Stomach (tissue), 4 donors: ENCODE results near the gene DLGAP1.

Experiments used
- EP300 ChIP-seq: sonication (generic); formaldehyde crosslinking; IDR thresholded peaks from one replicate; pipeline ENCODE4 v1.6.1; 2017; ENCODE audit warnings: antibody characterized with exemption
- POLR2A ChIP-seq, 4 donors: fragments of 450-650 bp; IDR thresholded peaks; one replicate each; pipeline ENCODE4 v1.6.1; 2016; ENCODE audit warnings: antibody characterized with exemption in 4 of 4, control low read depth in 2 of 4, mild to moderate bottlenecking in 1 of 4, moderate library complexity in 1 of 4
- POLR2AphosphoS5 ChIP-seq, 3 donors: sonication (generic); formaldehyde crosslinking; IDR thresholded peaks; one replicate each; pipeline ENCODE4 v1.6.1; 2016; ENCODE audit warnings: antibody characterized with exemption in 3 of 3
- TF ChIP-seq, protein P1 (sequence below), 7 experiments: fragments of 450-650 bp in 4 of 7; fragments of 200-600 bp in 3 of 7; sonication (generic) in 3 of 7; IDR thresholded peaks; one replicate each; pipeline ENCODE4 v1.5.1; 2016 to 2019; ENCODE audit warnings: antibody characterized with exemption in 7 of 7, control low read depth in 2 of 7, mild to moderate bottlenecking in 1 of 7

DNA sequence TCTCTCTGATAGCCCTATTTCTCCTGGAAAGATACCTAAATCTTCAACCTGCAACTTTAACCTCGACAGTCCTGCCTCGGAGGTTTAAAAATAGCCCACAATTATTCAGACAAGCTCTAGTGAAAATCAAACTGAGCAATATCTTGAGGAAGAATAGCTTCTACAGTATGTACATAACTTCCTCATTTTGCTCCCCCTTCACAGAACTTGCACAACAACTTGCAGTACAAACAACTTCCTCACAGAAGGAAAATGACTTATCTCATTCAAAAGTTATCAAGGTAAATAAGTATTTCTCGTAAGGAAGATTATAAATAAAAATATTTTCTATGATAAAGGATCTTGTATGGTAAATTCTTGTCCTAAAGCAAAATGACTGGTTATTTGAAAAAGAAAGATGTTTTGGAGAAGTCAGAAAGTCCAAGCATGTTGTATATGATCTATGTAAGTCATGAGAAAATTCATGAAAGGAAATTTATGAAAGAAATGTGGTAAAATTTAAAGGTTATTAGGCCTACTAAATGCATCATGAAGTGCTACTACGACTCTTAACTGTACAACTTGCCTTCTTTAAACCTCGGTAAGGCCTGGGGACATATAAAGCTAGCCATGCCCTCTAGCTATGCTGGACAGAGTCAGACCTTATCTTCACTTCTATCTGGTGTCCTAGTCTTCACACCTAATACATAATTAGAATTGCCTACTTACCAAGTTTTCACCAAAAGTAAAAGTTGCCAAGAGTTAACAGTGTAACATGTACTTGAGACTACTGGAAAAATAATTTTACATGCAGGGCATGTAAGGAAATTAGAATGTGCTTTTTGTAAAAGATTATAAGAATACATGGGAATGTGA lies 394.5 kb downstream of the DLGAP1 start:
- TF ChIP-seq EP300 (no peak), POLR2A (IDR thresholded peaks at IDR 0.05) (no peak), POLR2AphosphoS5 (IDR thresholded peaks at IDR 0.05) (no peak)
- TF ChIP-seq, protein P1, sequence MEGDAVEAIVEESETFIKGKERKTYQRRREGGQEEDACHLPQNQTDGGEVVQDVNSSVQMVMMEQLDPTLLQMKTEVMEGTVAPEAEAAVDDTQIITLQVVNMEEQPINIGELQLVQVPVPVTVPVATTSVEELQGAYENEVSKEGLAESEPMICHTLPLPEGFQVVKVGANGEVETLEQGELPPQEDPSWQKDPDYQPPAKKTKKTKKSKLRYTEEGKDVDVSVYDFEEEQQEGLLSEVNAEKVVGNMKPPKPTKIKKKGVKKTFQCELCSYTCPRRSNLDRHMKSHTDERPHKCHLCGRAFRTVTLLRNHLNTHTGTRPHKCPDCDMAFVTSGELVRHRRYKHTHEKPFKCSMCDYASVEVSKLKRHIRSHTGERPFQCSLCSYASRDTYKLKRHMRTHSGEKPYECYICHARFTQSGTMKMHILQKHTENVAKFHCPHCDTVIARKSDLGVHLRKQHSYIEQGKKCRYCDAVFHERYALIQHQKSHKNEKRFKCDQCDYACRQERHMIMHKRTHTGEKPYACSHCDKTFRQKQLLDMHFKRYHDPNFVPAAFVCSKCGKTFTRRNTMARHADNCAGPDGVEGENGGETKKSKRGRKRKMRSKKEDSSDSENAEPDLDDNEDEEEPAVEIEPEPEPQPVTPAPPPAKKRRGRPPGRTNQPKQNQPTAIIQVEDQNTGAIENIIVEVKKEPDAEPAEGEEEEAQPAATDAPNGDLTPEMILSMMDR (IDR thresholded peaks at IDR 0.05) = no peak
